H1 (cell line): ENCODE measurements around the gene SULT6B1. TPM values are rescaled to one million over a fixed set of nuclear protein-coding genes. Genes with fewer than 3 reads are reported as not detected.
A peak's percentile ranks its signal among the peaks of the same experiment; 100 is the strongest.

ENCODE experiments used
- CTCF ChIA-PET: fragments of 300-600 bp; sonication (Branson Sonifier 250); formaldehyde crosslinking; loops from one replicate; lab custom pipeline; 2021; ENCODE audit not compliant: partially characterized antibody; lab: Charles Lee
- POLR2A ChIA-PET: fragments of 300-600 bp; sonication (Branson Sonifier 250); formaldehyde crosslinking; loops from one replicate; lab custom pipeline; 2021; ENCODE audit warnings: inconsistent platforms; ENCODE audit not compliant: partially characterized antibody; lab: Charles Lee
- DNase-seq, 2 experiments: peaks; one replicate each; pipeline versions ENCODE4 v3.0.0 to v3.0.0-alpha.2; 2010 to 2022; ENCODE audit warnings: low spot score in 2 of 2, low read depth in 1 of 2, mixed read lengths in 1 of 2
- FAIRE-seq: peaks from 2 replicates; lab custom pipeline; 2011; peaks lifted over from hg19 to GRCh38; lab: Jason Lieb, UNC
- H2AFZ ChIP-seq: 2 replicates; pipeline ENCODE4 v1.8.1; 2012; ENCODE audit warnings: low read length, inconsistent platforms
- H2AK5ac ChIP-seq: 2 replicates; pipeline ENCODE4 v1.6.1; 2013; ENCODE audit warnings: low read depth, low read length
- H2BK120ac ChIP-seq: replicated peaks from 2 replicates; pipeline ENCODE3; 2013; ENCODE audit warnings: low read depth, low read length, inconsistent platforms
- H2BK12ac ChIP-seq: 2 replicates; pipeline ENCODE4 v1.6.1; 2013; ENCODE audit warnings: low read depth, low read length
- H2BK15ac ChIP-seq: 2 replicates; pipeline ENCODE4 v1.6.1; 2013; ENCODE audit warnings: low read length
- H2BK20ac ChIP-seq: 2 replicates; pipeline ENCODE4 v1.6.1; 2013; ENCODE audit warnings: low read length
- H2BK5ac ChIP-seq: 2 replicates; pipeline ENCODE4 v1.6.1; 2013; ENCODE audit warnings: low read depth, low read length
- H3K14ac ChIP-seq: 2 replicates; pipeline ENCODE4 v1.6.1; 2013; ENCODE audit warnings: inconsistent platforms; ENCODE audit not compliant: insufficient read length
- H3K18ac ChIP-seq: 2 replicates; pipeline ENCODE4 v1.6.1; 2013; ENCODE audit warnings: low read length; ENCODE audit errors: extremely low read depth
- H3K23ac ChIP-seq: 2 replicates; pipeline ENCODE4 v1.6.1; 2013; ENCODE audit warnings: inconsistent platforms; ENCODE audit not compliant: insufficient read length
- H3K23me2 ChIP-seq: 2 replicates; pipeline ENCODE4 v1.6.1; 2013; ENCODE audit warnings: low read depth, low read length
- H3K27ac ChIP-seq: 2 replicates; pipeline ENCODE4 v1.6.1; 2011; ENCODE audit warnings: low read depth, low read length, inconsistent platforms
- H3K27me3 ChIP-seq, 4 experiments: replicated peaks in 1 of 4; 1 replicate in 1 of 4; 2 replicates in 3 of 4; pipeline versions ENCODE4 v1.6.1 to v1.8.1; 2011 to 2013; ENCODE audit warnings: low read length in 3 of 4, mild to moderate bottlenecking in 3 of 4, inconsistent platforms in 2 of 4, mixed read lengths in 2 of 4, moderate library complexity in 1 of 4; ENCODE audit not compliant: control insufficient read depth in 3 of 4, insufficient read depth in 3 of 4; ENCODE audit errors: extremely low read depth in 1 of 4
- H3K36me3 ChIP-seq, 4 experiments: 2 replicates each; pipeline versions ENCODE4 v1.6.1 to v1.8.1; 2011 to 2013; ENCODE audit warnings: mild to moderate bottlenecking in 4 of 4, low read length in 3 of 4, moderate library complexity in 2 of 4, control low read depth in 1 of 4, inconsistent platforms in 1 of 4; ENCODE audit not compliant: insufficient read depth in 4 of 4, control insufficient read depth in 2 of 4
- H3K4ac ChIP-seq: replicated peaks from 2 replicates; pipeline ENCODE3; 2013; ENCODE audit warnings: low read length, low read depth, mixed read lengths, inconsistent platforms; ENCODE audit not compliant: insufficient read length
- H3K4me1 ChIP-seq, 4 experiments: replicated peaks in 1 of 4; 1 replicate in 1 of 4; 2 replicates in 3 of 4; pipeline versions ENCODE4 v1.6.1 to v1.8.1; 2011 to 2013; ENCODE audit warnings: low read length in 3 of 4, inconsistent platforms in 2 of 4, mixed read lengths in 1 of 4; ENCODE audit not compliant: insufficient read depth in 4 of 4, control insufficient read depth in 3 of 4
- H3K4me2 ChIP-seq, 2 experiments: 2 replicates each; pipeline versions ENCODE4 v1.6.1 to v1.8.1; 2011 to 2013; ENCODE audit warnings: low read depth in 2 of 2, low read length in 2 of 2, control low read depth in 1 of 2, inconsistent platforms in 1 of 2, mild to moderate bottlenecking in 1 of 2; ENCODE audit not compliant: insufficient read depth in 1 of 2
- H3K4me3 ChIP-seq, 4 experiments: fragments of 200-600, 300-600 bp in 1 of 4; sonication (generic), shearing (Covaris generic), sonication (Bioruptor Twin) in 1 of 4; 2 replicates each; pipeline versions ENCODE4 v1.5.1 to v1.8.1; 2011 to 2016; ENCODE audit warnings: low read length in 4 of 4, low read depth in 3 of 4, control low read depth in 2 of 4, inconsistent platforms in 2 of 4, mild to moderate bottlenecking in 2 of 4, mixed read lengths in 1 of 4, moderate library complexity in 1 of 4; ENCODE audit not compliant: insufficient read depth in 2 of 4; ENCODE audit errors: extremely low read depth in 1 of 4
- H3K56ac ChIP-seq: replicated peaks from 2 replicates; pipeline ENCODE3; 2013; ENCODE audit warnings: low read depth, mild to moderate bottlenecking, mixed read lengths, low read length, inconsistent platforms; ENCODE audit not compliant: insufficient read length
- H3K79me1 ChIP-seq: 2 replicates; pipeline ENCODE4 v1.6.1; 2013; ENCODE audit warnings: low read depth, low read length, control low read depth
- H3K79me2 ChIP-seq, 2 experiments: 2 replicates each; pipeline versions ENCODE4 v1.6.1 to v1.8.1; 2012 to 2013; ENCODE audit warnings: low read length in 2 of 2, mild to moderate bottlenecking in 2 of 2, inconsistent platforms in 1 of 2; ENCODE audit not compliant: insufficient read depth in 2 of 2, control insufficient read depth in 1 of 2
- H3K9ac ChIP-seq, 4 experiments: replicated peaks in 1 of 4; 1 replicate in 1 of 4; 2 replicates in 3 of 4; pipeline versions ENCODE4 v1.6.1 to v1.8.1; 2011 to 2013; ENCODE audit warnings: low read depth in 3 of 4, low read length in 3 of 4, control low read depth in 2 of 4, mild to moderate bottlenecking in 2 of 4, moderate library complexity in 2 of 4, inconsistent platforms in 1 of 4; ENCODE audit errors: extremely low read depth in 1 of 4
- H3K9me3 ChIP-seq, 2 experiments: 2 replicates each; pipeline versions ENCODE4 v1.6.1 to v1.8.1; 2012 to 2013; ENCODE audit warnings: mild to moderate bottlenecking in 2 of 2, moderate library complexity in 2 of 2, control low read depth in 1 of 2, inconsistent platforms in 1 of 2, low read depth in 1 of 2, low read length in 1 of 2, mixed read lengths in 1 of 2; ENCODE audit not compliant: insufficient read depth in 2 of 2
- H4K20me1 ChIP-seq, 2 experiments: replicated peaks in 1 of 2; 2 replicates each; pipeline versions ENCODE3 to v1.8.1; 2011 to 2013; ENCODE audit warnings: inconsistent platforms in 2 of 2, low read length in 2 of 2, mild to moderate bottlenecking in 1 of 2; ENCODE audit not compliant: insufficient read depth in 2 of 2, control insufficient read depth in 1 of 2
- H4K5ac ChIP-seq: 2 replicates; pipeline ENCODE4 v1.6.1; 2013; ENCODE audit warnings: low read length, low read depth, mixed read lengths, inconsistent platforms; ENCODE audit not compliant: insufficient read length
- H4K8ac ChIP-seq: 2 replicates; pipeline ENCODE4 v1.8.0; 2013; ENCODE audit warnings: mild to moderate bottlenecking, moderate library complexity, low read length, inconsistent platforms; ENCODE audit not compliant: insufficient read depth; ENCODE audit errors: extremely low read depth
- H4K91ac ChIP-seq: replicated peaks from 2 replicates; pipeline ENCODE3; 2013; ENCODE audit warnings: low read length, mixed read lengths, inconsistent platforms; ENCODE audit not compliant: insufficient read length
- CREB1 ChIP-seq: IDR thresholded peaks from 2 replicates; pipeline ENCODE4 v1.6.1; 2012; ENCODE audit warnings: inconsistent platforms
- CTCF ChIP-seq, 3 experiments: IDR thresholded peaks; 1 replicate in 2 of 3; 2 replicates in 1 of 3; pipeline versions ENCODE4 v1.5.1 to v1.6.1; 2011; ENCODE audit warnings: low read length in 3 of 3, mild to moderate bottlenecking in 3 of 3, inconsistent platforms in 2 of 3, low read depth in 1 of 3, moderate library complexity in 1 of 3; ENCODE audit not compliant: insufficient read depth in 1 of 3; ENCODE audit errors: control extremely low read depth in 1 of 3
- RBBP5 ChIP-seq: IDR thresholded peaks from 2 replicates; pipeline ENCODE4 v1.7.1; 2012; ENCODE audit warnings: low read depth, mild to moderate bottlenecking, inconsistent platforms, low read length, moderate library complexity, borderline replicate concordance
- WGBS, 2 experiments: shearing (Covaris generic) in 1 of 2; methylation state at CpG; one replicate each; pipeline versions ENCODE4 v1.1.6 to v1.1.7; 2013 to 2015; ENCODE audit warnings: low lambda C conversion rate in 2 of 2, mixed read lengths in 2 of 2, inconsistent platforms in 1 of 2, low coverage in 1 of 2, missing lambda C conversion rate in 1 of 2; ENCODE audit not compliant: insufficient replicate concordance in 2 of 2, insufficient coverage in 1 of 2, insufficient read length in 1 of 2; ENCODE audit errors: extremely low coverage in 1 of 2, missing lambda C conversion rate in 1 of 2; 5-methylcytosine and 5-hydroxymethylcytosine counted together
- polyA plus RNA-seq, 7 experiments: library from polyadenylated mRNA; depleted of rRNA in 3 of 7; stranded (reverse) in 5 of 7; unstranded in 2 of 7; fragments of >200 nt in 5 of 7; fragments of 200-250 nt in 2 of 7; gene quantifications; 1 replicate in 5 of 7; 2 replicates in 1 of 7; 4 replicates in 1 of 7; pipeline versions ENCODE4 v1.2.1 to v1.2.3, GENCODE V29; 2011 to 2013; ENCODE audit warnings: missing spikeins in 2 of 7, mixed read lengths in 2 of 7
- total RNA-seq: library from RNA; stranded (reverse); fragmentation: NEBNext Ultra II Directional; extraction: Animal tissue kit (Norgen Biotek cat#: 25700); gene quantifications from 2 replicates; pipeline ENCODE4 v1.2.1, GENCODE V29; 2021

SULT6B1 gene
- total and polyA plus RNA-seq, 2 of the 8 experiments (the other 6 are each of a cell fraction or from before 2014, with no cell fraction given): not detected

DNA sequence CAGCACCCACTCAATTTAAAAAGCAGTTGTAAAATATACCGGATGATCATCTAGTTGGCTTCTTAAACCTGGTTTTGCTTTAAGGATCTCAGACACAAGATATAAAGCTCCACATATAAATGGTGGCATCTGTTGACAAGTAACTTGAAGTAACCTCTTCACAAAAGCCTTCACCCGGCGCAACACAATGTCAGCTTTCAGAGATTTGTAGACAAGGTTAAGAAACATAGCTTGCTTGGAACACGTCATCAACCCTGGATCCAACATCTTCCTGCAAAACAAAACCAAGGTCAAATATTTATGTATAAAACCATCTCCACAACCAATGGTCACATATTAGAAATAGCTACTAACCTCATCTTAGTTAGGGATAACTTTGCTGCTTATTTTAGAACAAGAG, 34.7 kb upstream of the SULT6B1 start:
- DNase-seq (no peak), FAIRE-seq (no peak)
- Histone ChIP-seq H2BK12ac (no peak overlapping the region), H3K4ac (no peak overlapping the region), H3K14ac (no peak overlapping the region), H4K91ac (no peak overlapping the region), H2AK5ac (no peak overlapping the region), H4K20me1 (peaks cover 0 to 4% of the 10 kb centered on the region in 2 experiments), H2AFZ (no peak overlapping the region), H3K79me1 (peaks cover 5% of the 10 kb centered on the region; the same call in 1 of the 2 replicates), H3K4me3 (no peak overlapping the region), H3K9me3 (no peaks in the 10 kb centered on the region), H3K4me1 (peaks cover 2 to 9% (median 6%) of the 10 kb centered on the region in 4 experiments), H3K36me3 (peaks cover 21 to 90% (median 64%) of the 10 kb centered on the region in 4 experiments), H3K18ac (no peak overlapping the region), H3K27ac (no peak overlapping the region), H4K8ac (no peak overlapping the region), H3K23me2 (no peaks in the 10 kb centered on the region), H2BK120ac (no peak overlapping the region), H2BK20ac (no peak overlapping the region), H3K79me2 (peaks cover 16 to 81% of the 10 kb centered on the region in 2 experiments; a peak in 3 of 4 replicates), H2BK15ac (no peak overlapping the region), H3K23ac (no peak overlapping the region), H3K9ac (no peak overlapping the region), H4K5ac (no peak overlapping the region), H3K4me2 (peak overlapping the region in 1 of 2 experiments; percentile 59; a peak in 1 of 4 replicates), H3K27me3 (no peaks in the 10 kb centered on the region), H3K56ac (no peak overlapping the region), H2BK5ac (no peak overlapping the region)
- 92% methylated on average over 4 of the region's 4 CpGs; no CpG with 5 or more reads in 1 of the 2 experiments for WGBS, 2 experiments
- TF ChIP-seq RBBP5 (no peak), CTCF (IDR thresholded peaks at IDR 0.05; ENCODE audit: control extremely low read depth in 1 of 3, insufficient read depth in 1 of 3, low read depth in 1 of 3, low read length in 3 of 3) (no peak), CREB1 (no peak)
- ChIA-PET POLR2A (interaction anchor here (0.8 to 2.4 kb wide), 7 partner anchors 9 to 55 kb away, joined by 3 to 12 read pairs (median 4); no protein-coding TSS in a partner anchor), CTCF (interaction anchor here (0.7 to 2.2 kb wide), 6 partner anchors 9 to 54 kb away, joined by 3 to 11 read pairs (median 4); no protein-coding TSS in a partner anchor)
